GM23248 (cell line): Measurements from ENCODE around the gene TAF11L9.
"Not testable (repeated sequence)": the region's sequence is repeated elsewhere in the genome, so short reads cannot be mapped to it uniquely, and the experiment has no call there.

ENCODE experiments used
- EZH2 ChIP-seq: fragments of 200-600 bp; sonication (generic); IDR thresholded peaks from 2 replicates; pipeline ENCODE4 v1.6.1; 2018; ENCODE audit warnings: antibody characterized with exemption, mild to moderate bottlenecking; ENCODE audit not compliant: insufficient read depth, poor library complexity, severe bottlenecking
- EZH2phosphoT487 ChIP-seq: fragments of 200-600 bp; sonication (generic); IDR thresholded peaks from 2 replicates; pipeline ENCODE4 v1.6.1; 2018; ENCODE audit warnings: antibody characterized with exemption, moderate library complexity, mild to moderate bottlenecking, low read depth; ENCODE audit not compliant: insufficient read depth

GRCh38 chr5:17590860-17591259, 3.3 kb downstream of the TAF11L9 start, which contains the start of gene TAF11L8:
- TF ChIP-seq EZH2phosphoT487, EZH2: not testable (repeated sequence)
